Hippocampal formation (tissue), 2 donors: ENCODE measurements around the gene NPHP1.
"Not testable (repeated sequence)": the region's sequence is repeated elsewhere in the genome, so short reads cannot be mapped to it uniquely, and the experiment has no call there.

Experiments
- DNase-seq, 2 donors: peaks; one replicate each; lab custom pipeline; 2025; lab: John Stamatoyannopoulos, UW

NPHP1 gene

GRCh38 chr2:110104025-110104771 lies 100.6 kb downstream of the NPHP1 start:
- DNase-seq, result no peak

- no peak for DNase-seq
Measured at GRCh38 chr2:110103061-110103961, 101.5 kb downstream of the NPHP1 start.

DNA sequence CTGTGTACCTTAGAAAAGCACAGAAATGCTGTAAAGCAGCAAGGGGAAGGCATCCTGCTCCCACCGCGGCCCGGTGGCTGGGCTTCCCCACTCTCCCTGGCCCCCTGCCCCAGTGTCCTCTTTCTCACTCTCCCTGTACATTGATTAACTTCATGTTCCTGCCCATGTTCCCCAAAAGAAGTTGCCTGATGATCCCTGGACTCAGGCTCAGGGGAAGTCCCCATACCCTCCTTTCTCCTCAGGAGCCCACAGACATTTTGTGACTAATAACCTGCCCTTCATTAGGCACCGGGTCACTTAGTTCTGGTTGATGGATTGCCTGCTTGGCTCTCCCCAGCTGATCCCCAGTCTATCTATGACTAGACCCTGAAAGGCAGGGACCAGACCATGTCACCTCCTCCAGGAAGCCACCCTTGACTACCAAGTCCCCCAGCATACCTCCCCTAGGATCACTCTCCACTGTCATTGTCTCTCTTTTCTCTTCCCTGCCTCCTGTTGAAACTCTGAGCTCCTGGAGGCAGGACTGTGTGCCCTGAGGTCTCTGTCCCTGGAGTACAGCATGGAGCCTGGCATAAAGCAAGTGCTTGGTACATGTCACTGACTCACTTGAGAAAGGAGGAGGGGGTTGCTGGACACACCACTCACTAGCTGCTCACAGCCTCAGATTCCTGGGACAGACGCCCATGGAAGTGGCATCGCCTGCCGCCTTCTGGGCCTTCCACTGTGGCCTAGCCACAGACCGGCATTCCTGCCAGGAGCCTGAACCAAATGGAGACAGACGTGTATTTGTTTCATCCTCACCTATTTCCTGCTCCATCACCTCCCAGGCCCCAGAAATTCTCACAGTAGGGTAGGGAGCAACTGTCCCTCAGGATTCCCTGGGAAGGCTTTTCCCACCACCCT lies 102.7 kb downstream of the NPHP1 start:
- DNase-seq, result no peak

- peak; percentile 7 to 31 for DNase-seq
Measured at GRCh38 chr2:110101280-110101844, 103.5 kb downstream of the NPHP1 start.

- not testable (repeated sequence) for DNase-seq
Measured at GRCh38 chr2:110100880-110101279, 103.9 kb downstream of the NPHP1 start.

DNA sequence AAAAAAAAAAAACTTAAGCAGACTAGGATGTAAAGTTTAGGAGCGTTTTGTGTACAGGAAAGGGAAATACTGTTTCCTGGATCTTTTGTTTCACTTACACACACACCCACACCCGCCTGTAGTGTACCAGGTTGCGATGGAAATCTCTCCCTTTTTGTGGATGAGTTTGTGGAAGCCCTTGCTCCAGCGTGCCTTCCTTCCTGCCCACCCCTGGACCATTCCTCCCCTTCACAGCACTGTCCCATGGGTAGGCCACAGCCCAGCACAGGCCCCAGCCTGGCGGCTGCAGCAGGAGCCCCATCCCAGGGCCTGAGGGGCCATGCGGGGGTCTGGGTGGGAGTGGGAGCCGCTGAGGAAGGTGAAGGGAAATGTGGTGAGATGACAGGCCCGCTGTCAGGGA lies 104.3 kb downstream of the NPHP1 start:
- DNase-seq, result no peak

- DNase-seq, result no peak
Measured at GRCh38 chr2:110099471-110100225, 105.2 kb downstream of the NPHP1 start.

DNA sequence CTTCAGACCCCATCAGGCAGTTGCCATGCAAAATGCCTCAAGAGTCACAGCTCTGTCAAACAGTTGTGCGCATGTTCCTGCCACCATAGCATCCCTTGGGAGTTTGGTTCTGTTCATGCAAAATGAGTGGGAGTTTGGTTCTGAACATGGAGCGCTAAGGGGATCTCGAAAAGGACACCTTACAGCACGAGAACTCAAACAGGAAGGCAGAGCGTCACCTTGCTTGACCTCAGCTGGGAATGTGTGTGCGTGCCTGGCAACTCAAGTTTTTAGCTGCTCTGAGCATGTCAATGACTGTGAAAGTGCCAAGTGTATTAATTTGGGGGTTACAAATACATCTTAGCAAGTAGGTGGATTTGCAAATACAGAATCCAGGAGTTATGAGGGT lies 105.8 kb downstream of the NPHP1 start:
- no peak for DNase-seq

DNA sequence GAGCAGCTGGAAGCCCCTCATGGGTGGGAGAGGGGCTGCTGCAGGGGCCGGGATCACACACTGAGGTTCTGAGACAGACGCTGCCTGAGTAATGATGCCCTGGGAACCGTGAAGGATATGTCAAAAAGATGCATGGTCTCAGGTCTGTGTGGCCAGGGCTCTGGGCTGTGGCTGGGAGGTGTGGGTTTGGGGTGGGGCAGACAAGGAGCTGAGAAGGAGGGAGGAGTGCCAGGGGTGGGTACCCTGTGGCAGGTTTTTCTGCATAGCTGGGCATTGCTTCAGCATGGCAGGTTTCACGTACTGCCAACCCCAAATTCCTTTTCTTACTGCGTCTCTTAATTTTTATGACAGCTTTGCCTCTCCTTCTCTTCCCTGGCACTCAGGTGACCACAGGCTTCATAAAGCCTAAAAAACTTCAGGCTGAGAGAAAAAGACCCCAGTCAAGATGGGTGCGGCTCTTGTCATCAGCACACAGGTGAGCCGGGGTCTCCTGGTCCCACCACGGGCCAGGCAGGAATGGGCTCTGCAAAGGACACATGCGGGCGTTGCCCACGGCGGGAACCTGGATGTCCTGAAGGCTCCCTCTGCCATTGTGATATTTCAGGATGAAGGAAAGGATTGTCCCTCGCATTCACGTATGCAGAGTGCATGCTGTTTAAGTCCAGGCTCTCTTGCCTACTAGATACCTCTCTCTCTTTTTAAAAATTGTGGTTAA lies 107.2 kb downstream of the NPHP1 start:
- no peak for DNase-seq

DNA sequence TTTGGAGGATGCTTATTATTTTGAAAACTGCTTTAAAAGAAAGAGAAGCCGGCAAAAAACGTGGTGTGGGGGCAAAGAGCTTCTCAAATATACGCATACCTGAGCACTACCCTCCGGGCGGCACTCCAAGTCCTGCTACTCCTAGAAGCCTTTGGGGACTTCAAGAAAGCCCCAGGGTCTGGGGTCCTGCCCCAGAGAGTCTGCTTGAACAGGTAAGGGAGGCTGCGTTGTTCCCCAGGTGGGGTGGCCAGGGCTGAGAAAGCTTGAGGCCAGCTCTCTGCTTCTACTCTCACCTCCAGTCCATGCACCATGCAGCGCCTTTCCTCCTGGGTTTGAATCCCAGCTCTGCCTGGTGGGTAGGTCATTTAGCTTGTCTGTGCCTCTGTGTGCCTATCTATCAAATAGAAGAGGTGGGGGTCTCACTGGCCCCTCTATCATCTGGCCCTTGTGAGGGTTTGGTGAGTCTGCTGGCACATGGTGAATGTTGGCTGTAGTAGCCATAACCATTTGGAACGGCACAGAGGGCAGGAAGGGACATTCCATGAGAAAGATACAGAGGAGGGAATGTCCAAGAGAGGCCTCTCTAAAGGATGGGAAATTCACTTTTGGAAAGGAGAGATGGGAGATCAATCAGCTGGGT lies 108.7 kb downstream of the NPHP1 start:
- no peak for DNase-seq

DNA sequence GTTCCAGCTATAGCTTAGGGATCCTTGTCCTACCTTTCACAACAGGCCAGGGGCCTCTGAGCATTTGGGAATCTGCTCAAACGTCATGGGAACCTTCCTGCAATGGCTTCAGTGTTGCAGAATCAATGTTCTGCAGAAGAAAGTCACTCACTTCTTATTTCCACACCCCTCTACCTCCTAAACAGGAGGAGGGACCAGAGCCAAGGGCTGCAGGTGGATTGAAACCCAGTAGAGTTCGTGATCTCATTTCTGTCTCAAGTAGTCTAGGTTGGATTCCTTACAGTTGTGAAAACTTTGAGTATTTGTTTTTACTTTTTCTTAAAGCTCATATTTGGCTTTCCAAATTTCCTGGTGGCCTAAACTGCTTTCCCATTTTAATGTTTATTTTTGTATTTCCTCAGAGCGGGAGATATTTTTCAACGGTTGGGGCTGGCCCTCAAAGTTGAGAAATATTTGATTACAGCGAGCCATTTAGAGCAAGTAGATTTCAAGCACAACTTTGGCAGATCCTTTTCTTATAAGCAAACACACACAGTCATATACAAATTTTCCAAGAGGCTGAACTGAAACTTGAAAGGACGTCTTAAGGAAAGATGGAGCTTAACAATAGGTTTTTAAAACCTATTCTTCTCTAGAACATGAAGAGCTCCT lies 109.8 kb downstream of the NPHP1 start:
- DNase-seq, result not testable (repeated sequence)

DNA sequence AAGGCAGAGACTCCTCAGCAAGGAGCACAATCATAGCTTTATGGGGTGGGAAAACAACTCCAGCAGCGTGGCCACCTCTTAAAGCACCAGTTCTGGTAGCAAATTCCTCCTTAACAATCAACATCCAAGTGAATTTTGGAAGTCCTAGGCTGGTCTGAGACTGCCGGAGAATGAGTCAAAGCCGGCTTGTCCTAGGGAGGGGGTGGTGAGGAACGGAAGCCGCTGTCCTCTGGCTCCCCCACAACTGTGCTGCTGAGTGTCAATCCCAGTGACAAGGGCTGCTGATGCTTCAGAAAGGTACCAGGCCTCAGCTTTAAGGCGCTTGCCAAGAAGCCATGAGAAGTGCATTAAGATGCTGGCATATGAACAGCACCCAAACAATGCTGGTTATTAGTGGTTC lies 110.9 kb downstream of the NPHP1 start:
- not testable (repeated sequence) for DNase-seq

GRCh38 chr2:110090164-110090563 lies 114.6 kb downstream of the NPHP1 start:
- not testable (repeated sequence) for DNase-seq

DNA sequence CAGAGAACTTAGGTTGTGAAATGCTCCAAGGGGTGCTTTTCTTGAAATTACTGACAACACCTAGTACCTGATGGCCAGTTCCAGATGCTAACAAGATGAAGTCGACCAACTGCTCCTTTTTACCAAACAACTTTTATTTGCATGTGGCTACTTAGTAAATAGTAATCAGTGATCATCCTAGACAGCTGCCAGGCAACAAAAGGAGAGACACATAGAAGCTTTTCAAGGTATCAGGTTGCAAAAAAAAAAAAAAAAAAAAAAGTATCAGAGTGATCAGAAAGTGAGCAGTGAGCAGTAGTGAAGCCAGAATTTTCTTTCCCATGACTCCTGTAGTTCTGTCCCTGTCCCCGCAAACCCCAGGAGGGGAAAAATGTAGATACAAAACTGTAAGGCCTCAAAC lies 121.1 kb downstream of the NPHP1 start:
- DNase-seq, result not testable (repeated sequence)

DNA sequence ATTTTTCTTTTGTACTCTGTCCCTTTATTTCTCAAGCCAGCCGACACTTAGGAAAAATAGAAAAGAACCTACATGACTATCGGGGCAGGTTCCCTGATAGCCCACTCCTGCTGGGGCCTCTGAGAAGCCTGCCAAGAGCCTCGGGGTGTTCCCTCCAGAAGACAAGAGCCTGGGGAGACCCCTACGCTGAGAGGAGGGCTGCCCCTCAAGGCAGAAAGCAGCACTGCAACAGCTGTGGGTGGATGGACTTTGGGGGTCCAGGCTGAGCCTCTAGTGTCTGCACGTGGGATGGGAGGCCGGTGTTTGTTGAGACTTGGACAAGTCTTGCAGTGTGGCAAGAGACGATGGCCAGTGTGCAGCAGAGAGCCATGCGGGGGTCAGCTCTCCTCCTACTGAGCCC lies 121.7 kb downstream of the NPHP1 start:
- DNase-seq, result not testable (repeated sequence)

DNA sequence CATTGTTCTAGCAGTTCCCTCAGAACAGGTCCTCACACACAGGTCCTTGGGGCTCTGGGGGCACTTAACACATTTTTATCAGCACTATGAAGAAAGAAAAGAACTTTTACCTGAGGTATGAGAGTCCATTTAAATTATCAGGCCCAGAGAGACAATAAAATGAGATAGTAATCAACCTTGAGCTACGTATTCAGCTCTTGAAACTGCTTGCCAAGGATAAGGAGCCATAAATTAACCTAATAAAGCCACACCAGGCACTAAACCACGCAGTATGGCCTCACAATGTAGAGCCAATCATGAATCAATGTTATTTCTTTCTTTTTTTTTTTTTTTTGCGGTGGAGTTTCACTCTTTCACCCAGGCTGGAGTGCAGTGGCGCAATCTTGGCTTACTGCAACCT lies 126.7 kb downstream of the NPHP1 start:
- not testable (repeated sequence) for DNase-seq

DNA sequence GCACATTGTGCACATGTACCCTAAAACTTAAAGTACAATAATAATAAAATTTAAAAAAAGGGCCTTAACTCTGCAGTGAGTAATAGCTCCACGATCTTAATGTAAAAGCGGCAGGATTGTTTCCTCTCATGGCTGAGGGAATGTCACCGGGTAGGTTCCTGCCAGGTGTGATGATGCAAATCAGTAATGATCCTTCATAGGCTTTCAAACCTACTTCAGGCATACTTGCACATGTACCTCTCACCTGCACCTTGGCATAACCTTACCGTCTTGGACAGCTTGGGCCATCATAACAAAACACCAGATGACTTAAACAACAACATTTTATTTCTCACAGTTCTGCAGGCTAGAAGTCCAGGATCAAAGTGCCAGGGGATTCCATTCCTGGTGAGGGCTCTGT lies 128.9 kb downstream of the NPHP1 start:
- DNase-seq, result not testable (repeated sequence)
